Measurements from ENCODE around the gene SHANK1. TPM values are rescaled to one million over a fixed set of nuclear protein-coding genes. Genes with fewer than 3 reads are reported as not detected.
"Not testable (repeated sequence)": the region's sequence is repeated elsewhere in the genome, so short reads cannot be mapped to it uniquely, and the experiment has no call there.

SHANK1 gene
- total and polyA plus RNA-seq, 12 donors, result 1.5 to 22.6 (median 9.0) TPM

DNA sequence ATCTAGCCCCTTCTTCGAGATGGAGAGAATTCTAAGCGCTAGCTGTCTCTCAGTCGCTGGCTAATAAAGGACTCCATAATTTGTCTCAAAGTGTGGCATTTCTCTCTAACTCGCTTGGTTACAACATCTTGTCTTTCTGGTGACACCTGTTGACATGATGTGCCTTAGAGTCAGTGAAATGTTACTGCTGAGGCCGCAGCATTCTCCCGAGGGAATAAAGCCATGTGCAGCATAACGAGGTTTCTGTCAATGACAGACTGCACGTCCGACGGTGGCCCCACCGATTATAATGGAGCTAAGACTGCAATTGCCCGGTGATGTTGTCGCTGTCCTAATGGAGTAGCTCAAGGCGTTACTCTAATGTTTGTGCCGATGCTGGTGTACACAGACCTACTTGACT, 30.4 kb upstream of the SHANK1 start:
- Histone ChIP-seq H3K9me3 (replicated peaks in 1 of 3) (no peaks in the 10 kb centered on the region), H3K4me1 (replicated peaks in 1 of 2) (no peaks in the 10 kb centered on the region), H3K27me3 (no peaks in the 10 kb centered on the region), H3K36me3 (replicated peaks in 1 of 2) (no peaks in the 10 kb centered on the region), H3K4me3 (no peak overlapping the region), H3K27ac (no peak overlapping the region)
- intact Hi-C loops (cut with DNase I), result no loop called here
- 75 to 77% (median 76%) methylated on average over 12 to 15 of the region's 15 CpGs for WGBS, 4 donors
- TF ChIP-seq, protein P1, sequence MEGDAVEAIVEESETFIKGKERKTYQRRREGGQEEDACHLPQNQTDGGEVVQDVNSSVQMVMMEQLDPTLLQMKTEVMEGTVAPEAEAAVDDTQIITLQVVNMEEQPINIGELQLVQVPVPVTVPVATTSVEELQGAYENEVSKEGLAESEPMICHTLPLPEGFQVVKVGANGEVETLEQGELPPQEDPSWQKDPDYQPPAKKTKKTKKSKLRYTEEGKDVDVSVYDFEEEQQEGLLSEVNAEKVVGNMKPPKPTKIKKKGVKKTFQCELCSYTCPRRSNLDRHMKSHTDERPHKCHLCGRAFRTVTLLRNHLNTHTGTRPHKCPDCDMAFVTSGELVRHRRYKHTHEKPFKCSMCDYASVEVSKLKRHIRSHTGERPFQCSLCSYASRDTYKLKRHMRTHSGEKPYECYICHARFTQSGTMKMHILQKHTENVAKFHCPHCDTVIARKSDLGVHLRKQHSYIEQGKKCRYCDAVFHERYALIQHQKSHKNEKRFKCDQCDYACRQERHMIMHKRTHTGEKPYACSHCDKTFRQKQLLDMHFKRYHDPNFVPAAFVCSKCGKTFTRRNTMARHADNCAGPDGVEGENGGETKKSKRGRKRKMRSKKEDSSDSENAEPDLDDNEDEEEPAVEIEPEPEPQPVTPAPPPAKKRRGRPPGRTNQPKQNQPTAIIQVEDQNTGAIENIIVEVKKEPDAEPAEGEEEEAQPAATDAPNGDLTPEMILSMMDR (IDR thresholded peaks at IDR 0.05), result no peak
- TF ChIP-seq POLR2A (IDR thresholded peaks at IDR 0.05), result no peak
- no peak for DNase-seq

DNA sequence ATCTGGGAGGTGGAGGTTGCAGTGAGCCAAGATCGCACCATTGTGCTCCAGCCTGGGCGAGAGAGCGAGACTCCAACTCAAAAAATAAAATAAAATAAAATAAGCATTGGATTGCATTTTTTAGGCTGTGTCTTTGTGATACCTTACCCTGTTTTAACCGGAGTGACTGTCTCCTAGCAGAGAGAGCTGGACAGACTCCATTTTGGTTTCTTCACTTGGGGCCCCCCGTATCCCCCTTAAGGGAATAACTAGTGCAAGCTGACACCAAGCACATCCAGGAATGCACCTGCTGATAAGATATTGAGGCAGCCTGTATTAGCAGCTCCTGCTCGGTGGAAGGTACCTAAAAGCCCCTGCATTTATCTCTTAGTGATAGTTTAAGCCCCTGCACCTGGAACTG, 29.9 kb upstream of the SHANK1 start:
- Histone ChIP-seq H3K27me3 (no peaks in the 10 kb centered on the region), H3K9me3 (replicated peaks in 1 of 3) (no peaks in the 10 kb centered on the region), H3K27ac (no peak overlapping the region), H3K4me1 (replicated peaks in 1 of 2) (no peaks in the 10 kb centered on the region), H3K4me3 (no peak overlapping the region), H3K36me3 (replicated peaks in 1 of 2) (no peaks in the 10 kb centered on the region)
- WGBS, 4 donors, result 71 to 87% (median 82%) methylated on average over 6 of the region's 6 CpGs
- no peak for DNase-seq
- no peak for TF ChIP-seq POLR2A (IDR thresholded peaks at IDR 0.05)
- TF ChIP-seq, protein P1 (IDR thresholded peaks at IDR 0.05), result no peak
- intact Hi-C loops (cut with DNase I), result no loop called here

- intact Hi-C loops (cut with DNase I); H3K27me3 ChIP-seq; H3K27ac ChIP-seq; H3K9me3 ChIP-seq (replicated peaks in 1 of 3); DNase-seq; H3K4me1 ChIP-seq (replicated peaks in 1 of 2); H3K36me3 ChIP-seq (replicated peaks in 1 of 2); H3K4me3 ChIP-seq: not testable (repeated sequence)
- 90 to 94% (median 91%) methylated on average over 10 to 14 of the region's 14 CpGs for WGBS, 4 donors
Measured at GRCh38 chr19:50747141-50747540, 27.5 kb upstream of the SHANK1 start.

DNA sequence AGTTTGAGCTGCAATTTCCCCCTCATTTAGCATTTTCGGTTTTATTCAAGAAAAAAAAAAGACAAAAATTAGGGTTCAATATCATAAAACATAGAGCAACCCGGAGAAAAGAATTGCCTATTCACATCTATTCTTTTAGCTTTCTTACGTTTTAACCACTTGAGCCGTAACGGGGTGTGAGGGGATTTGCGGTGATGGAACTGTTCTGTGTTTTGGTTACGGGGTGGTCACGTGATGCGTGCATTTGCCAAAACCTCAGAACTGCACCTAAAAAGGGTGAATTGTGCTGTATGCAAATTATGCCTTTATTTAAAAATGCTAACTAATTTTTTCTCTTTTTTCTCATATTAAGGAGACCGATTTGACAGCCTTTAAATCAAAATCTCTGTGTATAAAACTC, 25.6 kb upstream of the SHANK1 start:
- no peak for DNase-seq
- 69 to 86% (median 79%) methylated on average over 10 of the region's 10 CpGs for WGBS, 4 donors
- TF ChIP-seq, protein P1 (IDR thresholded peaks at IDR 0.05), result no peak
- no peak for TF ChIP-seq POLR2A (IDR thresholded peaks at IDR 0.05)
- Histone ChIP-seq H3K27me3 (peaks cover 3% of the 10 kb centered on the region), H3K36me3 (replicated peaks in 1 of 2) (no peaks in the 10 kb centered on the region), H3K4me1 (replicated peaks in 1 of 2) (no peaks in the 10 kb centered on the region), H3K4me3 (no peak overlapping the region), H3K27ac (no peak overlapping the region), H3K9me3 (replicated peaks in 1 of 3) (no peaks in the 10 kb centered on the region)
- intact Hi-C loops (cut with DNase I), result no loop called here

DNA sequence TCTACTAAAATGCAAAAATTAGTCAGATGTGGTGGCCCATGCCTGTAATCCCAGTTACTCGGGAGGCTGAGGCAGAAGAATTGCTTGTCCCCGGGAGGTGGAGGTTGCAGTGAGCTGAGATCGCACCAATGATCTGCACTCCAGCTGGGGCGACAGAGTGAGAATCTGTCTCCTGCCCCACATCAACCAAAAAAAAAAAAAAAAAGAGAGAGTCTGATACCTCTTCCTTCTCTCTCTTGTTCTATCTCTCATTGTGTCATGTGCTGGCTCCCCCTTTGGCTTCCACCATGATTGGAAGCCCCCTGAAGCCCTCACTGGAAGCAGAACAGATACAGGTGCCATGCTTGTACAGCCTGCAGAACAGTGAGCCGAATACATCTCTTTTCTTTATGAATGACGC, 23.9 kb upstream of the SHANK1 start:
- TF ChIP-seq, protein P1 (IDR thresholded peaks at IDR 0.05), result no peak
- no peak for TF ChIP-seq POLR2A (IDR thresholded peaks at IDR 0.05)
- no peak for DNase-seq
- Histone ChIP-seq H3K27ac (no peak overlapping the region), H3K27me3 (peaks cover 7% of the 10 kb centered on the region), H3K4me3 (no peak overlapping the region), H3K36me3 (replicated peaks in 1 of 2) (no peaks in the 10 kb centered on the region), H3K9me3 (replicated peaks in 1 of 3) (no peaks in the 10 kb centered on the region), H3K4me1 (replicated peaks in 1 of 2) (no peaks in the 10 kb centered on the region)
- intact Hi-C loops (cut with DNase I), result no loop called here
- 83 to 84% (median 83%) methylated on average over 6 of the region's 6 CpGs for WGBS, 4 donors
